GM08714 (cell line): ENCODE results near the gene MINK1.

ENCODE experiments used
- H3K4me3 ChIP-seq: fragments of 200-500 bp; sonication (Bioruptor generic); 2 replicates; pipeline ENCODE4 v1.5.1; 2014; ENCODE audit warnings: mild to moderate bottlenecking, low read length, inconsistent platforms
- ZNF274 ChIP-seq: IDR thresholded peaks from 2 replicates; pipeline ENCODE4 v1.6.1; 2012; ENCODE audit warnings: mild to moderate bottlenecking, low read depth, low read length

The MINK1 gene

DNA sequence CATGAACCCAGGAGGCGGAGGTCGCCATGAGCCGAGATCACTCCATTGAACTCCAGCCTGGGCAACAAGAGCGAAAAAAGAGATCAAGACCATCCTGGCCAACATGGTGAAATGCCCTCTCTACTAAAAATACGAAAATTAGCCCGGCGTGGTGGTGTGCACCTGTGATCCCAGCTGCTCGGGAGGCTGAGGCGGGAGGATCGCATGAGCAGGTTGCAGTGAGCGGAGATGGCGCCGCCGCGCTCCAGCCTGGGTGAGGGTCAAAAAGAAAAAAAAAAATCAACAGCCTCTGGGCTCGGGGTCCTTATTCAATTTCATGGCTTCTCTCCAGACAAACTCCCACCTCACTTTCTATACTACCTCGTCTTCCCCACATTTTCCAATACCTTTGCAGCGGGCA, 95.7 kb downstream of the MINK1 start:
- no peak overlapping the region for H3K4me3 ChIP-seq
- no peak for TF ChIP-seq ZNF274

DNA sequence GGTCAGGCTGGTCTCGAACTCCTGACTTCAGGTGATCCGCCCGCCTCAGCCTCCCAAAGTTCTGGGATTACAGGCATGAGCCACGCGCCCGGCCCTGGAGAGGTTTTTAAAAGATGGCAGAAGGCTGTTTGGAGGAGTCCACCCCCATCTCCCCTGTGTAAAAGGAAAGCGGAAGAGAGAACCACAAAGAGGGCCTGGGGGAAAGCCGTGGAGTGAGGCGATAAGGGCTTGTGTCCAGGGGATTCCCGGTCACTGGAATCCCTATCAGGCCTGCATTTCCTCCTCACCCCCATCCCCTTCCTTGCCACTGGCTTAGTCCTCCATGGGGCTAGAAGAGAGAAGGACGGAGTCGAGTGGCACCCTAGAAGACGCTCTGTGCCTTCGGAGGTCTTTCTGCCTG, 98.8 kb downstream of the MINK1 start, which contains the start of gene GP1BA:
Gene GP1BA (plus strand): TSS at position 315 of the 400 bp plus-strand sequence. CDS start 328 bp downstream, outside the sequence.
- no peak within 1 kb of the TSS for H3K4me3 ChIP-seq
- TF ChIP-seq ZNF274 = no peak

DNA sequence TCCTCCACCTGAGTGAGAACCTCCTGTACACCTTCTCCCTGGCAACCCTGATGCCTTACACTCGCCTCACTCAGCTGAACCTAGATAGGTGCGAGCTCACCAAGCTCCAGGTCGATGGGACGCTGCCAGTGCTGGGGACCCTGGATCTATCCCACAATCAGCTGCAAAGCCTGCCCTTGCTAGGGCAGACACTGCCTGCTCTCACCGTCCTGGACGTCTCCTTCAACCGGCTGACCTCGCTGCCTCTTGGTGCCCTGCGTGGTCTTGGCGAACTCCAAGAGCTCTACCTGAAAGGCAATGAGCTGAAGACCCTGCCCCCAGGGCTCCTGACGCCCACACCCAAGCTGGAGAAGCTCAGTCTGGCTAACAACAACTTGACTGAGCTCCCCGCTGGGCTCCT, 99.6 kb downstream of the MINK1 start:
- TF ChIP-seq ZNF274 = no peak
- no peak overlapping the region for H3K4me3 ChIP-seq

DNA sequence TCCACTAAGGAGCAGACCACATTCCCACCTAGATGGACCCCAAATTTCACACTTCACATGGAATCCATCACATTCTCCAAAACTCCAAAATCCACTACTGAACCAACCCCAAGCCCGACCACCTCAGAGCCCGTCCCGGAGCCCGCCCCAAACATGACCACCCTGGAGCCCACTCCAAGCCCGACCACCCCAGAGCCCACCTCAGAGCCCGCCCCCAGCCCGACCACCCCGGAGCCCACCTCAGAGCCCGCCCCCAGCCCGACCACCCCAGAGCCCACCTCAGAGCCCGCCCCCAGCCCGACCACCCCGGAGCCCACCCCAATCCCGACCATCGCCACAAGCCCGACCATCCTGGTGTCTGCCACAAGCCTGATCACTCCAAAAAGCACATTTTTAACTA, 100.5 kb downstream of the MINK1 start:
- no peak for TF ChIP-seq ZNF274
- no peak overlapping the region for H3K4me3 ChIP-seq

DNA sequence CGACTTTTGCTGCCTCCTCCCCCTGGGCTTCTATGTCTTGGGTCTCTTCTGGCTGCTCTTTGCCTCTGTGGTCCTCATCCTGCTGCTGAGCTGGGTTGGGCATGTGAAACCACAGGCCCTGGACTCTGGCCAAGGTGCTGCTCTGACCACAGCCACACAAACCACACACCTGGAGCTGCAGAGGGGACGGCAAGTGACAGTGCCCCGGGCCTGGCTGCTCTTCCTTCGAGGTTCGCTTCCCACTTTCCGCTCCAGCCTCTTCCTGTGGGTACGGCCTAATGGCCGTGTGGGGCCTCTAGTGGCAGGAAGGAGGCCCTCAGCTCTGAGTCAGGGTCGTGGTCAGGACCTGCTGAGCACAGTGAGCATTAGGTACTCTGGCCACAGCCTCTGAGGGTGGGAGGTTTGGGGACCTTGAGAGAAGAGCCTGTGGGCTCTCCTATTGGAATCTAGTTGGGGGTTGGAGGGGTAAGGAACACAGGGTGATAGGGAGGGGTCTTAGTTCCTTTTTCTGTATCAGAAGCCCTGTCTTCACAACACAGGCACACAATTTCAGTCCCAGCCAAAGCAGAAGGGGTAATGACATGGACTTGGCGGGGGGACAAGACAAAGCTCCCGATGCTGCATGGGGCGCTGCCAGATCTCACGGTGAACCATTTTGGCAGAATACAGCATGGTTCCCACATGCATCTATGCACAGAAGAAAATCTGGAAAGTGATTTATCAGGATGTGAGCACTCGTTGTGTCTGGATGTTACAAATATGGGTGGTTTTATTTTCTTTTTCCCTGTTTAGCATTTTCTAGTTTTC, 101.2 kb downstream of the MINK1 start:
- H3K4me3 ChIP-seq = no peak overlapping the region
- no peak for TF ChIP-seq ZNF274

DNA sequence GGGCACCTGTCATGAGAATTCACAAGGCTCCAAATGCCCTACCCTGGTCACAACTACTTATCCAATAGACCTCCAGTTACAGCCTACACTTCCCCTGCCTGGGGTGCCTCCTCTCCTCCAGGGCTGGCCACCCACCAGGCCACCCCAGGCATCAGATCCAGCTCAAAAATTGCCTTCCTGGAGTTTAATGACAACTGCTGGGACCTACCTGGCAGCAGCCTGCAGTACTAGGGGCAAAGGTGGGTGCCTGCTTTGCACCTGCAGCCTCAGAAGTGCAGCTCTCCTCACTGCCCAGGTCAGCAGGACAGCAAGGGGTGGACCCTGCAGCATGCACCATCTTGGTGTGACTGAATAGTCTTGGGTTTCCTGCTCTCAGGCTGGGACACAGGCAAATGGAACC, 102.5 kb downstream of the MINK1 start:
- TF ChIP-seq ZNF274 = no peak
- H3K4me3 ChIP-seq = no peak overlapping the region

DNA sequence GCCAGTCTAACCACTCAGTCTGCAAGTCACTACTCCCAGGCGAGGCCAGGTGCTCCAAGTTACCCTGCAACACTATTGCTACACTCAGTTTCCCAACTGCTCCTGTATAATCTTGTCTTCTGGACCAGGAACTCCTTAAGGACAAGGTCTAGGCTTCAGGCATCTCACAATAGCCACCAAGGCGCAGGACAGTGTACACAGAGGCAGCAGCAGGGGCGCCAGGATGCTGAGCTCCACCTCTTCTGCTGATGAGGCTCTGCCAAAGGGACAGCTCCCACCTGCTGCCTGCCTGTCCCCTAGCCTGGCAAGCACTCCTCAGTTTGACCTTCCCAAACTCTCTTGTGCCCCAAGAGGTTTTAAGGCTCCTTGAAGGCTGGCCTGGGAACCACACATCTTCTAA, 103.3 kb downstream of the MINK1 start:
- TF ChIP-seq ZNF274 = no peak
- no peak overlapping the region for H3K4me3 ChIP-seq

DNA sequence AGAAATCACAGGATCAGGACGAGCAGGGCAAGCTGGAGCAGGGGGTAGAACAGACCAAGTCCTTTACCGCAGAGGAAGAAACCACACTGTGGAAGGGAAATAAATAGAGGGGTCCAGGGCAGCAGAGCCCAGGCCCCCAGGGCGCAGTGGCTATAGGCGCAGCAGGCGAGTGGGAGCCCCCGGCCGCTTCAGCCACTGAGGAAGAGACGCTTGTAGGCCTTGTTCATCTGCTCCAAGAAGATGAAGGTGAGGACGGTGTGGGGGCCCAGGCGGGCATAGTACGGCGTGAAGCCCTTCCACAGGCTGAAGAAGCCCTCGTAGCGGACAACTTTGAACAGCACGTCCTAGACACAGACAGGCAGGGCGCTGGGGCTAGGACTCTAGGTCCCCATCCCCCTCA, 104.4 kb downstream of the MINK1 start:
- H3K4me3 ChIP-seq = no peak overlapping the region
- no peak for TF ChIP-seq ZNF274

DNA sequence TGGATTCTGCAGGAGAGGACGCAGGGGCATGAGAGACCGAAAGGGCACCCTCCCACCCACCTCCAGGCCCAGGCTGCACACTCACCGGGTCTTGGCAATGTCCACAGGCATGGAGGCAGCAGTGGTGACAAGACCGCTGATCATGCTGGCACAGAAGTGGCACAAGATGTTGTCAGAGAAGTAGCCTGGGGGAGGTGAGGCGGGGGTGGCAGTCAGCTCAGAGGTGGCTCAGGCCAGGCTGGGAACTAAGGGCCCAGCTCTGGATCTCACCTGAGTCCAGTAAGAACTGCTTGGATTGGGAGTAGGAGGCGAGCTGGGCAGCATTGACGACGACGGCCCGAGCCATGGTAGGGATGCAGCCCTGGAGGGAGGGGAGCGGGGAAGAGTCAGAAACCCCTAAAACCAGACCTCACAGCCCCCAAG, 104.9 kb downstream of the MINK1 start:
- H3K4me3 ChIP-seq = no peak overlapping the region
- TF ChIP-seq ZNF274 = no peak

DNA sequence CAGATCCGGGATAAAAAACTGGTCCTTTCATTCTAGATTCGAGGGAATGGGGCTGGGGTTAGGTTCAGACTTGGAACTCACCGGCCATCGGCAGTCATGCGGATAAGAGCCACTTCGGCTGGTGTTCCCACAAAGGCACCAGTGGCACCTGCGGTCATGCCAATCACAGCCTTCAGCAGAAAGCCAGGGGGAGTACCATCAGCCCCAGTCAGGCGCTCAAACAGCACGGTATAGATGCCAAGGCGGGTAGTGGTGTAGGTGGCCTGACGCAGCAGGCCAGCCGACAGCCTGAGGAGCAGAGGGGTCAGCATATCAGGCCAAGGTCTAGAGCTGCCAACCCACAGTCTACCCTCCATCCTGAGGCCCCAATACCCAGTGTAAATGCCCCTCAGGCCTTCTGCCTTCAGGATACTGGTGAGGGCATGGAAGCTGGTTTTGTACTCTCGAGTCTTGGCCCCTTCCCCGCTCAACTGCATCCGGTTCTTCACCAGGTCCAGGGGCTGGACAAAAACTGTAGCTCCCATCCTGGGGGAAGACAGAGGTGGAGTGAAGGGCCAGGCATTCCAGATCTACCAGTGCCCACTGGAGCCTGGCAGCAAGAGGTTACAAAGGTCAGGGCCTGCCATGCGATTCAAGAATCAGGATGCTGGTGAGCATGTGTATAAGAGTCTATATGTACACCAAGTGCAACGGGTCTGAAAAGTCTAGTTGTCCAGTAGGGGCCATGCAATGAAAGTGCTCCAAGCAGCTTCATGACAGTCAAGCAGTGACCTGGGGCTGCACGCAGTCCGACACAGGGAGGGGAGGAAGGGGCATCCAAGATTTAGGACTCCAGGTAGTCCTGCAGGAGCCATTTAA, 105.8 kb downstream of the MINK1 start:
- TF ChIP-seq ZNF274 = no peak

DNA sequence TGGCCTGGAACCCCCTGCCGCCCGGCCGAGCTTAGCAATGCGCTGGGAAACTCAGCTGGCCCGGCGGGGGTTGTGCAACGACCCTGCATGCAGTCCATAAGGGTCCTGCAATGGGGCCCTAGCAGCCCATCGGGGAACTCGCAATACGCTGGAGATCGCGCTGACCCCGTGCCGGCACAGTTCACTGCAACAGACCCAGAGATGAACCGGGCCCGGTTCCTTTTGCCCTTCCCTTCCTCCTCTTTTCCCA, 106.3 kb downstream of the MINK1 start:
- H3K4me3 ChIP-seq = peak overlapping the region; percentile 86
- no peak for TF ChIP-seq ZNF274

More for the DNA sequence above, 105.8 kb downstream of the MINK1 start:
- H3K4me3 ChIP-seq = peak overlapping the region; percentile 86

DNA sequence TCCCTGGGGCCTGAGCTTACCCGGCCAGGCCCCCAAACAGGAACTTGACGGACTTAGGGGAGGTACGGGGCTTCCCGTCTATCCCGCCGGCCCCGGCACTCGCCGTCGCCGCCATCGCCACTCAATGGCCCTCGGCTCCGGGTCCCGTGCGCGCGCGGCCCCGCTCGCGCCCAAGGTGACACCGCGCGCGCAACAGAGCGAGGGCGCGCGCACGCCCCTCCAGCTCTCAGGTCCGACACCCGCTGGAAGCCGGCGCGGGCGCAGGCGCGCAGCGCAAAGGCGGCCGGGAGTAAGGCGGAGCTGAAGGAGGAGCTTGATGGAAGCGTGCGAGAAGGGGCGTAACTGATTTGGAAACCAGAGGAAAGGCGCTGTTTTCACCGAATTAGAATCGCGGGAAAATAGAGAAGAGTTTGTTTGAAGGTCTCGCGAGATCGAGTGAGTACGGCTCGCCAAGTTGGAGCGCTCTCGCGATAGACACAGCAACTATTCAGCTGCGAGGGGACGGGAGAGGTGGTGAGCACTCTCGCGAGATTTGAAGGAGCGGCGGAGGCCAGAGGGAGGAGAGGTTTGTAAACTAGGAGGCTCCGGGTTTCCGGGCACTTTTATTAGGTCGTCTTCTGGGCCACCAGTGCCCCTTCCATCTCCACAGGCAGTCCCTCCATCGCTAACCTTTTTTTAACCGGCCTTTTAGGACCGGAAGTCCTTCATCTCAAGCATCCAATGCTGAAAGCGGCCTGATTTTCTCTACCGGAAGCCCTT, 106.8 kb downstream of the MINK1 start, which contains the start of the genes RNF167 and SLC25A11:
Gene RNF167 (plus strand): TSS at position 473 of the 759 bp plus-strand sequence. CDS start 642 bp downstream, outside the sequence.
Gene SLC25A11 (minus strand): TSS at position 251 of the 759 bp plus-strand sequence. CDS start 136 bp downstream, at position 115.
- H3K4me3 ChIP-seq = peak within 1 kb of the TSS; percentile 86
- TF ChIP-seq ZNF274 = no peak

DNA sequence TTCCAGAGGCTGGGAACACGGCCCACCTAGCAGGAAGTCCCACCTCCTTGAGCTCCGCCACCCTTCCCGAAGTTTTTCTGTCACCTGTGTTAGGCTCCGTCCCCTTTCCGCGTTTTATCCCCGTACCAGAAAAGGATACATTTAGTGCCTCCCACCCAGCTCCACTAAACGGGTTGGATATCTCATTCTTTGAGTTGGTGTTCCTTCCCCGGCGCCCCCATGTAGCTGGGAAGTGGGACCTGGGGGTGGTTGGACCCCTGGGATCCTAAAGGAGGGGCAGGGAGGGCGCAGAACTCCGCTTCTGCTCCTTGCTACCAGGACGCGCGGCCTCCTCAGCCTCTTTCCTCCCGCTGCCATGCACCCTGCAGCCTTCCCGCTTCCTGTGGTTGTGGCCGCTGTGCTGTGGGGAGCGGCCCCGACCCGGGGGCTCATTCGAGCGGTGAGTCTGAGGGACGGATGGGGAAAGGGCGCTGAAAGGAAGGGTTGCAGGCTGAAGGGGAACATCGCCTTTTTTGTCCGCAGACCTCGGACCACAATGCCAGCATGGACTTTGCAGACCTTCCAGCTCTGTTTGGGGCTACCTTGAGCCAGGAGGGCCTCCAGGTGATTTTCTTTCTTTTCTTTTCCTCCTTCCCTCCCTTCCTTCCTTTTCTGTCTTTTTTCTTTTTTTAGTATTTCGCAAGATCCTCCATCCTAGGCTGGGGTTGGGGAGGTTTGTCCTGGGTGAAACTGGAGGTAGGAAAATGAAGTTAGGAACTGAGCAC, 107.6 kb downstream of the MINK1 start:
- no peak for TF ChIP-seq ZNF274
- H3K4me3 ChIP-seq = peak overlapping the region; percentile 82

DNA sequence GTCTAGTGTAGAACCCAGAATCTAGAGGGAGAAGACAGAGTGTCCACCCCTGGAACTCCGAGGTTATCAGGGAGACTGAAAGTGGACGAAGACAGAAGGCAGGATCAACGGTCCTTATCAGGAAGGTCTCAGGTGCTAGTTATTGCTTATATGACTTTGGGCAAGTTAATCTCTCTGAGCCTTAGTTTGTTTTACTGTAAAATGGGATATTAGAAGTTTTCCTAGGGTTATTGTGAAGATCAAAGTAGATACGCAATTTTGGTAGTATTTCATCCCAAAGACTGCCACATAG, 108.1 kb downstream of the MINK1 start:
- H3K4me3 ChIP-seq = peak overlapping the region; percentile 82
- TF ChIP-seq ZNF274 = no peak
